HL-60/S4 (cell line): Measurements from ENCODE around the gene AMPD3.

ENCODE experiments used
- in situ Hi-C: fragments of 300-500 bp; cut with MboI; formaldehyde crosslinking; loops from 2 replicates; pipeline ENCODE4 v1.14.3; 2022; ENCODE audit warnings: low sequenced_read_pairs

AMPD3 gene

DNA sequence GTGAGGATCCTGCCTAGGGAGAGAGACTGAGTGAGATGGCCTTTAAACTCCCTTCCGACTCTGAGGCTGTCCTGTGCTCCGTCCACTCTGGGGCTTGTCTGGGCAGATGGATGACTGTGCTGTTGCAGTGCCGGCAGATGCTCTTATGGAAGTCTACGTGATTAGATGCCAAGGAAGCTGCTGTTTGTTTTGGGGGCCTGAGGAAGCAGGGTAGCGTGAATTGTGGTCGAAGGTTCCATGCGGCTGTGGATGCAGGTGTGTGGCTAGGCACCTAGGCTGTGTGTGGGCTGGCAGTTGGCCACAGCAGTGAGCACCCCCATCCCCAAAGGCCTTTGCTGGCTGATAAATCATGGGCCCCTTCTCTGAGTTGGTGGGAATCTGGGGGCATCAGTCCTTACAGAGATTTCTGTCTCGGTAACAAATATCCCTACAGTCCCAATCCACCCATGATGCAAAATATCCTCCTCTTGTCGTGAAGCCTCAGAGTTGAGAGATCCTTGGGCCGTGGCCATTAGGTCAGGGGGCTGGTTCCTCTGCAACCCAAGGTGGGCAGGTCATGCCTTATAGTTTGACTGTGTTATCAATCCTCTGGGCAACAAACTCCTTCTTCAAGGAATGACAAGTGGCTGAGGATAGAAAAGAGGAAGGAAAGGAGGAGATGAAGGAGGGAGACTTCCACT lies 31.2 kb downstream of the AMPD3 start:
- in situ Hi-C loops: no loop called here

DNA sequence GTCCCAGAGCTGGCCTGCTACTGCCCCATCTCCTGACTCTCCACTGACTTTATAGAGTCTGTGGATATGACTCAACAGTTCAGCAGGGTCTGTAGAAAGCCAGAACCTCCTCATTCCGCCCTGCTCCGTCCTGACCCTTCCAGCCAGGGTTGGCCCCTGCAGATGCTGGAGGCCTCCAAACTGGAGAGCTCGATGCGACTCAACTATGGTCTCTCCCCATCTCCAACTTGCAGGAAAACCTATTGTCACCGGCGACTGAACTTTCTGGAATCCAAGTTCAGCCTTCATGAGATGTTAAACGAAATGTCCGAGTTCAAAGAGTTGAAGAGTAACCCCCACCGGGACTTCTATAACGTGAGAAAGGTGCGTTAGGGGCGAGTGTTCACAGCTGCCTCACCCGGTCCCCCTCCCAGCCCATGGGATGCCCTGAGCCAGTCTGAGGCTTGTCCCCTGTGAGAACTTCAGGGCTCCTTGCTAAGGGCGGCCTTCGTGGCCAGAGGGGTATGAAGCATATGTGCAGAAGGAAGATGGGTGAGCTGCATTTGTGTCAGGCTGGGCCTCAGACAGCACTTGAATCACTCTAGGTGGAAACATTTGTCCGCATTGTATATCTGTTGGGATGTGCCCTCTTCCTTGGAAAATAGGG lies 32.1 kb downstream of the AMPD3 start:
- in situ Hi-C loops: no loop called here

DNA sequence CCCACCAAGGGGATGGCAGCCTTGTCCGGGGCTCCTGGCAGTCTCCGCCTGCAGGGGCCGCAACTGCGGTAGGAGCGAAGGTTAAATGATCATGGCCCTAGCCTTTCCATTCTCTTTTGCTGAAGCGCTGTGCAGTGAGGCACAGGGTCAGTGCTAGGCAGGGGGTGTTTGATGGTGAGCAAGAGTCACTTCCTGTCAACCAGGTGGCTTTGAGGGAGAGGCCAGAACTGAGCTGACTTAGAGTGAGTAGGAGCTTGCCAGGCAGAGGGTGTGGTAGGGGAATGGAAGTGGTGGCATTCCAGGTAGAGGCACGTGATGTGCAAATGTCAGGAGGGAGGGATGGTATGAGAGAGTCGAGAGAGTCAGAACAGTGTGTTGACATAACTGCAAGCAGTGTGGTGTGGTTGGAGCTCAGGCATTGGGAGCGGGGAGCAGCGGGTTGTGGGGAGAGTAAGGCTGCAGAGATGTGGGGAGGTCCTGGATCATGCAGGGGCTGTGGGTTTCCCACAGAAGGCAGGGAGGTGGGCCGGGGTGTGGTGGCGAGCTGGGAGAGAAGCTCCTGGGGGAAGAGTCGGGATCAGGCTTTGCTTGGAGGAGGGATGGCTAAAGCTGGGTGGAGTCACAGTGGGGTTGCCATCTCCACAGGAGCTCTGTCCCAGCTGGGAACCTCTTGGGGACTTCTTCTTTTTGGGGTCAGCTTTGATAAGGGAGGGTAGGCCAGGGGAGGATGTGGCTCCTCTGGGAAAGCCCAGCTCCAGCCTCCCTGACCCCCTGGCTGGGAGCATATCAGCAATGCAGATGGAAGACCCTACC lies 33.3 kb downstream of the AMPD3 start:
- in situ Hi-C loops: no loop called here

DNA sequence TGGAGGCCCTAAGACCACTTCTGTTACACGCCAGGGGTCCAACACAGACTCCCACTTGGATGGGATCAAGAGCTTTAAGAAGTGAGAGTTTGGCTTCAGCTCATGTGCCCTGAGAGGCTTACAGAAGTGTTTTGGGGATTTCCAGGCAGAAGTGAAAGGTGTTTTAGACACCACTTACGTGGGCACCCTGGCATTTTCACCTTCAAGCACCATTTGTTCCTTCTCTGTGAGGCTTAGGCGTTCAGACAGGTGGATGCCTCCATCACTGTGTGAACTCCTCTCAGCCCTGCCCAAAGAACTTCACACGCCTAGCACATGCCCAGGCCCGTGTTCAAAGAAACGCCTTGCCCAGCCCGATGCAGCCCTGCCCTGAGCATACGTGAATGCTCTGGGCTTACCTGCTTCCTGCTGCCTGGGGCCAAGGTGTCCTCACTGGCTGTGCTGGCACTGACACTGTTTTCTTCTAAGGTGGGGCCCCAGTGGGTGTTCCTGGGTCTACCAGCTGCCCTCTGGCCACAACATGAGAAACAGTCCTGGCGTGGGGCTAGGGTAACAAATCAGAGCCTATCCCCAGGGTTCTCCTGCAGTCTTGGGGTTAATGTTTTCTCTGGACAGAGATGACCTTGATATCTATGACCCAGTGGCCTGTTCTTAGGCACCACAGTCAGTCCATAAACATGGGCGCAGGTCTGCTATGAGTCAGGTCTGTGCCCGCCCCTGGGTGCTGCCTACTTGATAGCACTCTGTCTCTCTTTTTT lies 34.0 kb downstream of the AMPD3 start:
- in situ Hi-C loops: no loop called here

DNA sequence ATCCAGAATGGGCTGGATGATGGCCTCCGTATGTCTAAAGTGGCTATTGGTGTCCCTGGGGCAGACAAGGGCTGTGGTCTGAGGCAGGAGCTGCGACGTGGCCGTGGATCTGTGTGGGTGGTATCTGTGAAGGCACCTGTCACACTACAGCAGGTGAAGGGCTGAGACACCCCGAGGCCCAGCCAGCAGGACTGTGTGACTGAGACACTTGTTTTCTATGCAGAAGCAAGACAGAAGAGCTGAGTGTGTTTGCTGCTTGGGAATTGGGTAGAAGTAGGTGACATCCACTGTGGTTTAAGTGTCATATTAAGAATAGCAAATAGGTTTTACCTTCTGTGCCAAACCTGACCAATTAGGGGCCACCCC lies 35.0 kb downstream of the AMPD3 start:
- in situ Hi-C loops: no loop called here

DNA sequence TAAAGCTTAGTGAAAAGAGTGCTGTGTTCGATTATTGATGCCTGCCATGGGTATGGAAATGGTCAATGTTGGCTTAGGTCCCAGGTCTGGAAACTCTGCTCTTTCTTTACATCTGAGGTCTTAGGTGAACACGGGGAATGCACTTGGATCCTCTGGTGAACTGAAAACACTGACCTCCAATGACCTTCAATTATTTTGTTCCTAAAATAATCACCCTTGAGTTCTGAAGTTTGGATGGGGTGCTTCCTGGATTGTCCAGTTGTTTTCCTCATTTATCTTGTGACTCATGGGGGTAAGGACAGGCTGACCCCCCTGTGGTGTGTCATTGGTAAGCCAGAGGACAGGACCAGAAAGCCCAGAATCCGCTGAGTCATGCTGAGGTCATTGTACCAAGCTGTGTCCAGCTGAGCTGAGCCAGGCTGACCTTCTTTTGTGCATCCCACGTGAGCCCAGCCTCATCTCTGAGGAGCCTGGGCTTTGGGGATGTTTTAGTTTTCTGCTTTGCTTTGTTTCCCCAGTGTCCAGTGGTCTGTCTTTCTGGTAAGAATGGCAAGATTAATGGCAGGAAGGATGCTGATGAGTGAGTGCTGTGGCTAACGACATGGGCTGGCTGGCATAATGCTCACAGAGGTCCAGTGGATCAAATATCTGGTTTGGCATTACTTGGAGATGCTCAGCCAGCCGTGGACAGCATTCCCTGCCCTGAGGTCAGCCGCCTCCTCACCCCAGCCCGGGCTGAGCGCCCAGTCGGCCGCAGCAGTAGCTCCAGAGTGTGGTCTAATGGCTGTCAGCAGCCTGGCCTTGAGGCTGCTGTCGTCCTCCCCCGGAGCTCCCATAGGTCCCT lies 35.6 kb downstream of the AMPD3 start:
- in situ Hi-C loops: no loop called here

DNA sequence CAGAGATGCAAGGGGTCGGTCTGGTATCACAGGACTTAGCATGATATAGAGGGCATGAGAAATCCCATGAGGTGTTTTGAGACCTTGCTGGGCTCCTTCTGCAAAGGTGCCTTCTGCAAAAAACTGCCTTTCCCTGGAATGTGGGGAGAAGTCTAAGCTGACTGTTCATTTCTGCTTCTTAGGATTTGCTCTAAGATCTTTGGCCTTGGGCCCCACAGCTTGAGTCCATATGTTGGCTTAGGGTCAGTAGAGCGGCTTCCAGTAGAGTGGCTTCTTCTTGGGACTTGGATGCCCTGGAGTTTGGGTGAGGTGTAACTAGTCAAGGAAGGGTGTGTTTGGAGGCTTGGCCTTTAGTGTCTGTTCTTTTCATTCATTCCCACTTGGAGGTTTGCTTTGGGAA lies 37.0 kb downstream of the AMPD3 start:
- in situ Hi-C loops: no loop called here

DNA sequence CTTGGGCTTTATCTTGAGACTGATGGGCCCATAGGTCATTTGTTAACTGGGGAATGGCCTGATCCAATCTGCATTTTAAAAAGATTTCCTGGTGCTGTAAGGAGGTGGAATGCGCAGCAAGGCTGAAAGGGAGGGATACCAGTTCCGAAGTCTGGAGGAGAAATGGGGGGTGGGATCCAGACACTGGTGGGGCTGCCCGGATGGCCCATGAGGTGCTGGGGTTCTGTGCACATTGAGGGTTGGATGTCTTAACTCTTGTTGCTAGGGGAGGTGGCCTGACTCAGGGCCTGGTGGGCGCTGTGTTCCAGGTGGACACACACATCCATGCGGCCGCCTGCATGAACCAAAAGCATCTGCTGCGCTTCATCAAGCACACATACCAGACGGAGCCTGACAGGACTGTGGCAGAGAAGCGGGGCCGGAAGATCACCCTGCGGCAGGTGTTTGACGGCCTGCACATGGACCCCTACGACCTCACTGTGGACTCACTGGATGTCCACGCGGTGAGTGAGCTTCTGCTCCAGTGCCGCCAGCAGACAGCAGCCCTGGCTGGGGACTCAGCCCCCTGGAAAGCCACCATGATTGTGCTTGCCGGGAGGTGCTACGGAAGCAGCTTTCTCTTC lies 38.1 kb downstream of the AMPD3 start:
- in situ Hi-C loops: no loop called here

DNA sequence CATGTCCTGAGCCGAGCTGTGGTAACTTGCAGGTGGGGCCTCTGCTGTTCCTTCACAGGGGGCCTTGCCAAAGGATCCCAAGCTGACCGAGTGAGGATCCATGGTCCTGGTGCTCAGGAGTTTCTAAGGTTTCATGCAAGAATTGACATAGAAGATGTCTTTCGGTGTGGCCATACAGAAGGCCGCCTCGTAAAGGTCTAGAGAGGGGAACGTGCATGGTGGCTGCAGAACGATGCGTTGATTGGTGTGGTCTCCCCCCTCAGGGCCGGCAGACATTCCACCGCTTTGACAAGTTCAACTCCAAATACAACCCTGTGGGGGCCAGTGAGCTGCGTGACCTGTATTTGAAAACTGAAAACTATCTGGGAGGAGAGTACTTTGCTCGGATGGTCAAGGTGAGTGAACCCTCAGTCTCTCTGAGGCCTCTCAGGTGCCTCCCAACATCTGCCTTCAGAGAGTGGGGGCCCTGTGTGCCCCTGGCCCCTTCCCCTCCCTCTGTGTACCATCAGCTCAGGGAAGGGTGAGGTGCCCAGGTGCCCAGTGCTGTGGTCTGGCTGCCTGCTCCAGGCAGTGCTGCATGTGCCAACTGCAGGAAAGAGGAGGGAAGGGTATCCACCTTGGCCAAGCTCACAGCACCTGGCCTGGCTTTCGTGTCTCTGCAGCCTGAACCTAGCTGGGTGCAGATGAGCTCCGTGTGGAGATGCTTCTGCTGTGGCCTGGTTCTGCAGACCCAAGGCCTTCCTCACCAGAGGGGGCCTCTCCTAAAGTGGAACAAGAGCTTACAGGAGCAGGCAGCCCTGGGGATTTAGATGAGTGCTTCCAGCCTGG lies 39.8 kb downstream of the AMPD3 start:
- in situ Hi-C loops: no loop called here

DNA sequence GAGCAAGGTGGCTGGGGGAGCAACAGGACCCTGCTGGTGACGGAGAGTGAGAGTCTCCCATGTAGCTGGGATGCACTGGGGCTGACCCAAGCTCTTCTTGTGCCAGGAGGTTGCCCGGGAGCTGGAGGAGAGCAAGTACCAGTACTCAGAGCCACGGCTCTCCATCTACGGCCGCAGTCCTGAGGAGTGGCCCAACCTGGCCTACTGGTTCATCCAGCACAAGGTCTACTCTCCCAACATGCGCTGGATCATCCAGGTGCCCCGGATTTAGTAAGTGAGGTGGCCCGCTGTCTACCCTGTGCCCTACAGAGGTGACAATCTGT lies 40.4 kb downstream of the AMPD3 start:
- in situ Hi-C loops: no loop called here

DNA sequence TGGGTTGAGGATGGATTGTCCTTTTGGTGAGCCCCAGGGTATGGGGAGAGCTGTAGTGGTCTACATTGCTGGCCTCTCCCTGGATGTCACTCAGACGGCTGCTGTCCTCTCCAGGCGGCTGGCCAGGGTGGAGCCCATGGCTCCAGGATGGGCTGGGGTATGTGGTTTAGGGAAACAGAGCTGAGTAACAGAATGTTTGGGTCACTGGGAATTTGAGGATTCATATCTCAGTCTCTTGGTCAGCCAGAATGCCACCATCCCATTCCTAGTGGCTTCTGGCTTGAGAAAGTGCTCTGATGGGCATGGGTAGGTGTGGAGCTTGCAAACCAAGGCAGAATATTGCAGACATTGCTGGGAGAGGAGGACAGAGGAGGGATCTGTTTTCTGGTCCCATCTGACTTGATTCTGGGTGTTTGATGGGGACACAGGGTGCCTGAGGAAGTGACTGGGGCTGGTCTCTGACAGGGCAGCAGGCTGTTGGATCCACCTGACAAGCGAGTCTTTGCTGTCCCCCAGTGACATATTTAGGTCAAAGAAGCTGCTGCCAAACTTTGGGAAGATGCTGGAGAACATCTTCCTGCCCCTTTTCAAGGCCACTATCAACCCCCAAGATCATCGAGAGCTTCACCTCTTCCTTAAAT lies 41.4 kb downstream of the AMPD3 start:
- in situ Hi-C loops: no loop called here

DNA sequence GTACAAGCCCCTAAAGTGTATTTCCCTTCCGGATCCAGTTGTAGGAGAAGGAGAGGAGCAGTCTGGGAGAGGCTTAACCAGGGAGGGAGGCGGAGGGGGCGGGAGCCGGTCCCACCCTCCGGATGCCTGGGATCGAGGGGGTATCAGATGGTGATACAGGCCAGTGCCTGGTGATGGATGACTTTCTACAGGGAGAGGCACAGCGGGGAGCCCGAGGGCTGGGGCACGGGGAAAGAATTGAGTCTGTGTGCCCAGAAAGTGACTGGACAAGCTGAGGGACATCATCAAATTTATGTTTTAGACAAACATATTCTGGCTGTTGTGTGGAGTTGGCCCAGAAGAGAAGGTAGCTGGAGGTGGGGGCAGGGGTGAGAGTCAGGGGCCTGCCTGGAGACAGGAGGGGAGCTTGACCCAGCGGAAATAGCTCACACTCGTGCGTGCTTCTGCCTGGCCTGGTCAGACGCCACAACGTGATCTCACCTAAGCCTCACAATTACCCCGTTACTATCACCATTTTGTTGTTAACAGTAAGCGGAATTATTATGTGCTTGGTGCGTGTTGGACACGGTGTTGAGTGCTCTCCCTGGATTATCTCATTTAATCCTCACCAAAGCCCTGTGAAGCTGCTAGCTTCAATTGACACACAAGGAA lies 42.4 kb downstream of the AMPD3 start:
- in situ Hi-C loops: no loop called here

DNA sequence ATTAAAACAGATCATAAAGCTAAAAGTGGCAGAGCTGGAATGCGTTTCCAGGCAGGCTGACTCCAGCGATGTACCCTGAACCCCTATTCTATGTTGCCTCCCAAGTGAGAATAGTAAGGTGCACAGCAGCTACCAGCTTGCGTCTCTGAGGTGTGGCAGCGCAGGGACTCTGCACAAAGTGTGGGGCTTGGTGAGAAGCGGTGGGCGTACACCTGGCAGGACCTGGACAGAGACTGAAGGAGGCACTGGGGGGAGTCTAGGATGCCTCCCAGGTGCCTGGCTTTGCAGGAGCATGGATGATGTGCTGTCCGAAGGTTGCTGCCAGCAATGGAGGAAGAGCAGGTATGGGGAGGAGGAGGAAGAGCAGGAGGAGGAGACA lies 42.9 kb downstream of the AMPD3 start:
- in situ Hi-C loops: no loop called here

DNA sequence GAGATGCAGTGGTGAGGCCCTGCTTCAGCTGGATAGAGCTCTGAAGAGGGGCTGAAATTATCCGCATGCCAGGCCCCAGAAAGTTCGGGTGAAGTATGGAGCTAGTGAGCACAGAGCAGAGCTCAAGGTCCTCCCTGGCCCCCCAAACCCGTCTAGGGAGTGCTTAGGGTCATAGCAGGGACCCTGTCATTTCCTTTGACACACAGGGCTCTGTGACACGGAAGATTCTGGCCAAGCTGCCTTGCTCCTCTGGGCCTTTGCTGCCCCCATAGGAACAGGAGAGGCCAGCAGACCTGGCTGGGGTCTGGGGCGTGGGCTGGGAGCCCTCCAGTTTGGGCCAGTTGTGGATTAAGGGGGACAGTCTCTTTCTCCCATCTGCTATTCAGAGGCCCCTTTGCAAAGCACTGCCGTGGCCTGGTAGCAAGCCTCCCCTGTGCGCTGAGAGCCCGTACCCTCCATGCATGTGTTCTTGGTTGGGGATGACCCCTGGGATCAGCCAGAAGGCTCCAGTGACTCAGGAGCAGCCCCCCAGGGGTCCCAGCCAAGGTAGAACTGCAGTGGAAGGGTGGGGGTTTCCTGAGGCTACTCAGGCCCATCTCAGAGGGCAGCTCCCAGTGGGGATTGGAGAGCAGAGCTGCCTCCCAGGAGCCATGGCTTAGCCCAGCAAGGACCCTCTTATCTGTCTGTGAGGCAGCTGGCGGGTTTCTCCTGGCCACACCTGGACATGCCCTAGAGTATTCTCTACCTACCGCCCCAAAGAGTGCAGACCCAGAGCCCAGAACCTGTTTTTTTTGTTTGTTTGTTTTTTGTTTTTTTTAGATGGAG lies 43.6 kb downstream of the AMPD3 start:
- in situ Hi-C loops: no loop called here

DNA sequence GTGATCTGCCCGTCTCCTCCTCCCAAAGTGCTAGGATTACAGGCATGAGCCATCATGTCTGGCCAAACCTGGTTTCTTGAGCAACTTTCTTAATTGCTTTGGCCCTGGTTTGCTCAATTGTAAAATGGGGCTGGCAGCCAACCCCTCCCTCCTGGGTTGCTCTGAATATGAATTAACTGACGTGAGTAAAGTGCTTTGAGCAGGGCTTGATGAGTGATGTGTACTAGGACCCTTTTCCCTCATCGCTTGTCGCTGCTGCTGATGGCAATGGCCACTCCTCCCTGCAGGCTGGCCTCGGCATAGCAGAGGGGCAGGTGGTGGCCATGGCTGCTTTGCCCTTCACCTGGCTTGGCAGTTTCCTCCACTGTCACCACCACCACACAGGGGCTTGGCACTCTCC lies 44.4 kb downstream of the AMPD3 start:
- in situ Hi-C loops: no loop called here

DNA sequence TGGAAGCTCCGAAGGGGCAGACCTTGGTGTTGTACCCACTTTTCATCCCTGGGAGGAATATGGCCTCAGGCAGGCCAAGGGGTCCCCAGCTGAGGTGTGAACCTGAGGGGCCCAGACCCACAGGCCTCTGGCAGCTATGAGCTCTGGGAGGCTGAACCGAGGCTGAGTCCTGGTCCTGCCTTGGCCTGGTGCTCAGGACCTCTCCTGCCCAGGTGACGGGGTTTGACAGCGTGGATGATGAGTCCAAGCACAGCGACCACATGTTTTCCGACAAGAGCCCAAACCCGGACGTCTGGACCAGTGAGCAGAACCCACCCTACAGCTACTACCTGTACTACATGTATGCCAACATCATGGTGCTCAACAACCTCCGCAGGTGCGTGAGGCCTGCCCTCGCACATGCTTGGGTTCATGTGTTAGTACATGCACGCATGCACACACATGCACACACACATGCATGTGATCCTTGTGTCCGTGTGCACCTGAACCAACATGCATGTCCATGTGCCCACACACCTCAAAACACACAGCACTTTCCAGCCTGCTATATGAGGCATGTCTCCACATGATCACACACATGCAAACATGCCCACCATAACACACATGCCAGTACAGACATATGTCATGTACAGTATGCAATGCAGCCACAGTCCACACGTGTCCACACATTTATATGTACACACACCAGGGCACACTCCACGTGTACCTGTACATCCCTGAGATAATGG lies 45.0 kb downstream of the AMPD3 start:
- in situ Hi-C loops: no loop called here
